Activated T-cell treated with anti-CD3 and anti-CD28 coated beads for 1 hour (primary cell): ENCODE data around the gene DPH1.

Experiments
- DNase-seq: peaks from one replicate; pipeline ENCODE4 v3.0.0-alpha.2; 2020; ENCODE audit warnings: low read depth

The DPH1 gene

DNA sequence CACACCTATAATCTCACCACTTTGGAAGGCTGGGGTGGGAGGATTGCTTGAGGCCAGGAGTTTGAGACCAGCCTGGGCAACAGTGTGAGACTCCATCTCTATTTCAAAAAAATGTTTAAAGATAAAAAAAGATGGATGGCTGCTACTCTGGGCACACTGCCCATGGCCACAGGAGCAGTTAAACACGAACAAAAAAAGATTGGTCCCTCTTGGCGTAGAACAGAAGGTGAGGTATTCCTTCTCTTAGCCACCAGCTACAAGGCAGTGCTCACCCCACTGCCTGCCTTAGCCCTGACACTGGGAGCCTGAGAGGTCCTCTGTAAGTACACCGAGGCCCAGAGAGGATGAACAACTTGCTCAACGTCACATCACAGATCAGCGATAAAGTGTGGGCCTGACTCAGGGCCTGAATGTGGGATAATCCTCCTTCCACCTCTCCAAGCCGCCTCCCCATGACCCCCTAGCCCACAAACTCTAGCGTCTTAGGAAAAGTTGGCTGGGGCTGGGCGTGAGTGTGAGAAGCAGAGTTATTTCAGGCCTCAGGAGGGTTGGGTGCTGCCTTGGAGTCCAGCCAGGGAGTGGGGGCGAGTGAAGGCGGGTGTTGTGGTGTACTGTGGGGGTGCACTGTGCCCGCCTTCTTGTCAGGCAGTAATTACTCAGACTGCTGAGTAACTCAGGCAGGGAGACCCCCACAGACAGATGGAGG lies 2.3 kb upstream of the DPH1 start:
- DNase-seq: no peak

GRCh38 chr17:2028234-2028614 lies 1.7 kb upstream of the DPH1 start:
- DNase-seq: no peak

- DNase-seq: no peak
Observed at GRCh38 chr17:2028737-2029136, 1.2 kb upstream of the DPH1 start.

- no peak for DNase-seq
Observed at GRCh38 chr17:2030779-2031163, 818 bp downstream of the DPH1 start.

GRCh38 chr17:2033153-2033552 lies 3.2 kb downstream of the DPH1 start:
- DNase-seq: no peak

- DNase-seq: no peak
Observed at GRCh38 chr17:2034157-2034556, 4.2 kb downstream of the DPH1 start.

- DNase-seq: no peak
Observed at GRCh38 chr17:2034806-2035540, 5.0 kb downstream of the DPH1 start.

- no peak for DNase-seq
Observed at GRCh38 chr17:2035541-2036488, 5.9 kb downstream of the DPH1 start.

DNA sequence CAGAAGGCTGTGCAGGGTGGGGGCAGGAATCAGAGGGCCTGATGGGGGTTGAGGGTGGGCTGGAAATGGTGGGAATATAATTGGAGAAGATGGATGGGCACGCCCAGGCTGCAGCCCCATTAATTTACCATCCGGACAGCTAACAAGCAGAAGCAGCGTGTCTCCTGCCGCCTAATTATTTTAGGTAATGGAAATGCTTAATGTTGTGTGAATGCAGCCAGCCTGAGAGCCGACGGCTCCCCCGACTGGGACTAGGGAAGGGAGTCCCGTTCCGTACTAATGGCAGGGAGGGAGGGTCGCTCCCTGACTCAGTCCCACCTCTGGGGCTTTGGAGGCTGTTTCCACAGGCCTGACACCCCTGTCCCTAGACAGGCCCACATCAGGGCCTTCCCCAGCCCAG lies 7.2 kb downstream of the DPH1 start:
- no peak for DNase-seq

GRCh38 chr17:2040219-2040827 lies 10.4 kb downstream of the DPH1 start:
- no peak for DNase-seq

DNA sequence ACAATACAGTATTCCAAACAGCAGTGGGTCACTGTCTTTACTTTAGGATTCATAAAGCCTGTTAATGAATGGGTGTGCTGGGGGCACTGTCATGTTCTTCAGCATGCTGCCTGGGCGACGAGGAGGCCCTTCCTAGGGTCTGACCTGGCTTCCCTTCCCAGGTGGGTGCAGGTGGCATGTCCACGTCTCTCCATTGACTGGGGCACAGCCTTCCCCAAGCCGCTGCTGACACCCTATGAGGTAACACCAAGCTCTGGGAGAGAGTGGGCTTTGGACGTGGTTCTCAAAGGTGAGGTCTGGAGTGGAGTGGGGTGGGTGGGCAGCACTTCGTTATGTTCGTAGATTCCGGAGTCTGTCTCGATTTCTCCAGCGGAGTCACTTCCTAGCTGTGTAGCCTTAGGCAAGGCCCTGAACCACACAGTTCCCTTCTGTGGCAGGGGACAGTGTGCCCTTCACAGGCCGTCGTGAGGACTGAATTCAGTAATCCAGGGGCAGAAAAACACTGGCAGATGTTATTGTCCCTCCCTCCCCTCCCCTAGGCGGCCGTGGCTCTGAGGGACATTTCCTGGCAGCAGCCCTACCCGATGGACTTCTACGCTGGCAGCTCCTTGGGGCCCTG lies 11.1 kb downstream of the DPH1 start:
- no peak for DNase-seq

GRCh38 chr17:2041561-2042389 lies 11.8 kb downstream of the DPH1 start, which contains the start of gene OVCA2:
Gene OVCA2, plus strand, starts transcription at chr17:2042022. Its CDS starts 26 bp downstream, at chr17:2042048.
- peak; percentile 98 for DNase-seq

- no peak for DNase-seq
Observed at GRCh38 chr17:2042390-2042847, 12.5 kb downstream of the DPH1 start.

DNA sequence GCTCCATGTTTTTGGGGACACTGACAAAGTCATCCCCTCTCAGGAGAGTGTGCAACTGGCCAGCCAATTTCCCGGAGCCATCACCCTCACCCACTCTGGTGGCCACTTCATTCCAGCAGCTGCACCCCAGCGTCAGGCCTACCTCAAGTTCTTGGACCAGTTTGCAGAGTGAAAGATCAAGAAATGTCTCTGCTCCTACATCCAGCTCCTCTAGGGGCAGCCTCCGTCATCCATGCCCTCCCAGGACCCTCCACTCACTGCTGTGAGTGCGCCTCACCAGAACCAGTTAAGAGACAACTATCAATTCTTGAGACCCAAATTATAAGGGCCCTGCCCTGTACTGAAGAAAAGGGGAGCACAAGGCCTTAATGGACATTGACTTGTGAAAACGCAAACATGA lies 13.0 kb downstream of the DPH1 start:
- no peak for DNase-seq

- no peak for DNase-seq
Observed at GRCh38 chr17:2043785-2044184, 13.8 kb downstream of the DPH1 start.

DNA sequence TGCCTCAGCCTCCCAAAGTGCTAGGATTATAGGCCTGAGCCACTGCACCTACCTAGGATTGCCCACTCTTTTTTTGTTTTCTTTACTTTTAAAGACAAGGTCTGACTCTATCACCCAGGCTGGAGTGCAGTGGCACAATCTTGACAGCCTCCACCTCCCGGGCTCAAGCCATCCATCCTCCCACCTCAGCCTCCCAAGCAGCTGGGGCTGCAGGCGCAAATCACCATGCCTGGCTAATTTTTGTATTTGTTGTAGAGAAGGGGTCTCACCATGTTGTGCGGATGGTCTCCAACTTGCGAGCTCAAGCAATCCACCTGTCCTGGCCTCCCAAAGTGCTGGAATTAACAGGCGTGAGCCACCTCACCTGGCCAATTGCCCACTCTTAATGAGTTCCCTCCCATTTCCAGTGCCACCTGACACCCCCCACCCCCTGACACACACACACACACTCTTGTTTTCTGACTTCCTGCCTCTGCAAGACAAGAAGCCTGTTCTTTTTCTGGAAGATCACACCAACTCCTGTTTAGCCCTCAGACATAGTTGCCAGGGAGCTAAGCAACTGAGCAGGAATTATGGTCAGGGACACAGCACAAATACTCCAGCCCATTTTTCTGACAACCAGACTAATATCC lies 14.4 kb downstream of the DPH1 start:
- DNase-seq: no peak

DNA sequence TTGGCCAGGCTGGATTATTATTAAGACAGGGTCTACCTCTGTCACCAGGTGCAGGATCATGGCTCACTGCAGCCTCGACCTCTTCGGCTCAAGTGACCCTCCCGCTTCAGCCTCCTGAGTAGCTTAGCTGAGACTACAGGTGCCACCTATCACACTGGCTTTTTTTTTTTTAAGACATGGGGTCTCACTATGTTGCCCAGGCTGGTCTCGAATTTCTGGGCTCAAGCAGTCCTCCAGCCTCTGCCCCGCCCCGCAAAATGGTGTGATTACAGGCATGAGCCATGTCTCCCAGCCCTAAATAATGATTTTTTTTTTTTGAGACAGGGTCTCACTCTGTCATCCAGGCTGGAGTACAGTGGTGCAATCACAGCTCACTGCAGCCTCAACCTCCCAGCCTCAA lies 17.6 kb downstream of the DPH1 start:
- no peak for DNase-seq

DNA sequence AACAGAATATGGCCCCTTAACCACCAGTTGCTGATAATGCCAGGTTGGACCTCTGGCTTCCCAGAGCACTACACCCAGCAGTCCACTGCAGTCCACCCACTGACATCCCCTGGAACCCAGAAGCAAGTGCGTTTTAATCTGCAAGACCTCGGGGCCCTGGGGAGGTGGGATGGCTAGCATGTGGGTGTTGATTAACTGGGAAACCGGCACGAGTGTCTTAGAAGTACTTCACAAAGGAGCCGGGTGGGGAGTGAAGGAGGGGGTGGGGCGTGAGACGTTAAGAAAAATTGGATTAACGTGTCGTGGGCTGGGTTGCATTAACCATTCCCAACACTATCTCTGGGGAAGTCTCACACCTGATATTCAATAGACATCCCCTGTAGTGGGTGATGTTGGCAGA lies 18.9 kb downstream of the DPH1 start:
- no peak for DNase-seq

DNA sequence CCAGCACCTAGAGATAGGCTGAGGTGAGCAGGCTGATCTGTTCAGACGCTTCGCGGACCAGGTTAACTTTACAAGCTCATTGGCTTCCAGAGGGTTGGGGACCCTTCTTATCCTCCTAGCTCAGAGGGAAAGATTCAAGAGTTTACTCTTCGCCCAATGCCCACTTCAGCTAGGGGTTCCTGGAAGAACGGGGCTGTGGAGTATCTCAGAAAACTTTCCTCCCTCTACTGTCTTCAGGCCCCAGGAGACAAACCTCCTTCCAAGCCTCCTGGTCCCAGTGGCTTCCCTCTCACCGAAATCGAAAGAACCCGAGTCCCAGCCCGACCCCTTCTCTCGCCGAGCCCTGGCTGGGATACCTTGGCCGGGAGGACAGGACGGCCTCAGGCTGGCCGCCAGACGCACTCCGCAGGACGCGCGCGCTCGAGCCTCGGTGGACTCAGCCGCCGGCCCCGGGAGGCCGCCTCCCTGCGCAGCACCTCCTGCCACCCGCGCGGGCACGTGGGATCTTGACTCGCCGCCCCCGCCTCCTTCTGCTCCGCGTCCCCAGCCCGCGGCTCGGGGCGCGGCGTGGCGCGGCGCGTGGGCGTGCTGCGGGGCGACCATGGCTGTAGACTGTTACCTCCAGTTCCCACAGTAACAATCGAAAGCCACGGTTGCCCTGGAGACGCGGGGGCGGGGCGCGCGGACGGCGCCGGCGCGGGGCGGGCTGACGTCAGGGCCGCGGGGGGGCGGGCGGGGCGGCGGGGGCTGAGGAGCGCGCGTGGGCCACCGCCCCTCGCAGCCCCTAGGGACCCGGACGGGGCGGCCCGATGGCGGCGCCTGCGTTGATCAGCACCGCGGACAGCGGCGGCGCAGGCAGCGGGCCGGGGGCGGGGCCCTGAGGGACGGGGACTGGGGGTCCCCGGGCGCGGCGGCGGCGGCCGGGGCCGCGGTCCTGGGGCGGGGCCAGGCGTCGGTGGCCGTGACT lies 19.7 kb downstream of the DPH1 start:
- DNase-seq: peak; percentile 87
